NCI-H1105 treated with DMSO at 0.1 percent for 48 hours (cell line): ENCODE measurements around the gene ZSCAN25.
"Not testable (repeated sequence)": the region's sequence is repeated elsewhere in the genome, so short reads cannot be mapped to it uniquely, and the experiment has no call there.

Experiments
- DNase-seq: peaks from one replicate; lab custom pipeline; 2025; lab: John Stamatoyannopoulos, UW

Gene ZSCAN25

DNA sequence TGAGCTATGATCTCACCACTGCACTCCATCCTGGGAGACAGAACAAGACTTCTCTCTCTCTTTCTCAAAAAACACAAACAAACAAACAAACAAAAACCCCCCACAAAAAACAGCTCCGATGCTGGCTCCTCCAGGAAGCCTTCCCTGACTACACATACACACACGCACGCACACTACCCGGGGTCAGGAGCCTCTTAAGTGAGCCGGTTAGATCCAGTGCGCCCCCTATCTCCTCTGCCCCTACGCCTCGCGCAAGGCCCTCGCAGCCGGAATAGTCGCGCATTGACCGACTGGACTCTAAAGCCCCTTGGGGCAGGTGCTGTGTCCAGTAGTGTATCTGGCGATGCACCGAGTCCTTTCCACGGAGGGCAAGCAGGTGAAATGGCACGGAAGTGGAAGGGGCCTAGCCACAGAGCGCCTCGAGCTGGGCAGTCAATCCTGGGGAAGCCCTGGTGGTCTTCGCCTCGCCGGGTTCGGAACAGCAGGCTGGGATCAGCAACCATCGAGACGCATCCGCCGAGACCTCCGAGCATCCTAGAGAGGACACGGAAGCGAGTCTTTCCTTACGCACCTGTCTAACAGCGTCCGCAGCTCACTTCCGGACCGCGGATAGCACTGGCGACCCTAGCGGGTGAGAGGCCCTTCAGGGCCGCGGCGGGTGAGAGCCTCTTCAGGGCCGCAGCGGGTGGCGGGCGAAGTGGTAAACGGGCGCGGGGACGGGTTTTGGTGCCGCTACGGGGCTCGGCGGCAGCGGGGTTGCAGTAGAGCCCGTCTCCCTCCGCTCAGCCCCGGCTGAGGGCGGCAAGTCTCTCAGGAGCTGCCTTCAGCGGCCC, at the start of gene ZSCAN25:
TSS of gene ZSCAN25 (plus strand) at position 588 of the 833 bp plus-strand sequence. CDS start 2,661 bp downstream, outside the sequence.
- DNase-seq = peak; percentile 90

DNA sequence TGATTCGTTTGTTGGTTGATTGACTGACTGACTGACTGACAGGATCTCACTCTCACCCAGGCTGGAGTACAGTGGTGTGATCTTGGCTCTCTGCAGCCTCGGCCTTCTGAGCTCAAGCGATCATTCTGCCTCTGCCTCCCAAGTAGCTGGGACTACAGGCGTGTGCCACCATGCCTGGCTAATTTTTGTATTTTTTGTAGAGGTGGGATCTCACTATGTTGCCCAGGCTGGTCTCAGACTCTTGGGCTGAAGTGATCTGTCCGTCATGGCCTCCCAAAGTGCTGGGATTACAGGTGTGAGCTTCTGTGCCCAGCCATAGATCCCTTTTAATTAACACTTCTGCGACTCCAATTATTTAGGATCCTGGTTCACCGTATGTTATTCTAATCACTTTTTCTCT, 48.0 kb upstream of the ZSCAN25 start:
- not testable (repeated sequence) for DNase-seq

DNA sequence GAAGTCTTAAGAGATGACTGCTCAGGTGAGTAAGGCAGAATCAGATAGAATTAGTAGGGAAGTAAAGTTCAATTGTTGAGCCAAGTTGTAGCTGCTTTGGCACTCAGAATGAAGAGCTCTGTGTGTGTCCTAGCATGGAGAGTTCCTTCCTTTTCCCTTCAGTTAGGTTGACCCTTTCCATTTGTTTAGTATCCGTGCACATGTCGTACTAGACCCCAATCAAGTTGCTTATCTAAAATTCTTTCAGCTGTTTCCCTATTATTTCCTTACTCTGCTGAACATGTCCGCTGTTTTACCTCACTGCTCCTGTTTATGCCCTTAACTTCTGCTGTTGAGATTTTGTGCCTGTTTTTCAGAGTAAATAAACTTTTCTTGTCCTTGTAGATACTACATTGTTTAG, 45.0 kb upstream of the ZSCAN25 start:
- DNase-seq = no peak

DNA sequence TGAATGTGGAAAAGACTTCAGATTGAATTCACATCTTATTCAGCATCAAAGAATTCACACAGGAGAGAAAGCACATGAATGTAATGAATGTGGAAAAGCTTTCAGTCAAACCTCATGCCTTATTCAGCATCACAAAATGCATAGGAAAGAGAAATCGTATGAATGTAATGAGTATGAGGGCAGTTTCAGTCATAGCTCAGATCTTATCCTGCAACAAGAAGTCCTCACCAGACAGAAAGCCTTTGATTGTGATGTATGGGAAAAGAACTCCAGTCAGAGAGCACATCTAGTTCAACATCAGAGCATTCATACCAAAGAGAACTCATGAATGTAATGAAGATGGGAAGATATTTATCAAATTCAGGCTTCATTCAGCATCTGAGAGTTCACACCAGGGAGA, 43.5 kb upstream of the ZSCAN25 start:
- DNase-seq = no peak

DNA sequence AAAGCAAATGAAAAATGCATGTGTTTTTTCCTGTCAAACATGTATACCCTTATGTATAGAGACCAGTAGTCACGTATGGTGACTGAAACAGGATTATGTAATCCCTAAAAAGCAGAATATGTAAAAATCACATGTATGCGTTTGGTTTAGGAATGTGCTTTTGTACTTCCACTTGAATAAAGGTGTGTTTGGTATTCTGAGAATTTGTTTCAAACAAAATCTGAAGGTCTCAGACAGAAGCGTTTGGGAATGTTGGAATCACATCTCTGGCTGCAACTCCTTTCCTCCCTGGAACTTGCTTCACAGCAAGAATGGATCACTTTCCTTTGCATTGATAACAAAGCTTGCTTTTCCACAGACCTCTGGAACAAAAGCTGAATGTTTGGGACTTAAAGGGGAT, 40.5 kb upstream of the ZSCAN25 start:
- DNase-seq = no peak

DNA sequence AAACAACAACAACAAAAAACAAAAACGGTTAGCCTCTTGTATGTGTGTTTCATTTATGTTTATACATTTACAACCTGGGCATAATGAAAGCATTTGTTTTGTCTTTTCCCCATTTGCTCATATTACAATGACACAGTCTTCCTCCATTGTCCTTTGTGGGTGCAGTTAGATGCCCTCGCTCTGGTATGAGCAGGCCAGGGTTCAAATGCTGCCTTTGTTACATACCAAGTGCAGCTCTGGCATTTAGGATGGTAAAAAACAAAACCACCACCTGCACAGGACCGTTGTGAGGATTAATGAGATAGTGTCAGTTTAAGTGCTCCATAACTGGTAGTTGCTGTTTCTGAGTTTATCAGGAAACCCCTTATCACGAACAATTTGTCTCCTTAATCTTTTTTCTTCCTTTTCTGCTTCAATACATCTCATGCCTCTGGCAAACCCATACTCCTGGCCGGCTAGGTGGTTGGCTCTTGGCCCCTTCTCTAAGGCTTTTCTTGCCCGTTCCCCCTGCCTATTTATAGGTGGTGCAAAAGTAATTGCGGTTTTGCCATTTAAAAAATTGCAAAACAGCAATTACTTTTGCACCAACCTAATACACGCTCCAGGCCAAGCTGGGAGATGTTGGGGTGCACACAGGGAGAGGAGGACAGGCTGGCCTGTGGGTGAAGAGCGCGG, 37.3 kb upstream of the ZSCAN25 start:
- DNase-seq = no peak

DNA sequence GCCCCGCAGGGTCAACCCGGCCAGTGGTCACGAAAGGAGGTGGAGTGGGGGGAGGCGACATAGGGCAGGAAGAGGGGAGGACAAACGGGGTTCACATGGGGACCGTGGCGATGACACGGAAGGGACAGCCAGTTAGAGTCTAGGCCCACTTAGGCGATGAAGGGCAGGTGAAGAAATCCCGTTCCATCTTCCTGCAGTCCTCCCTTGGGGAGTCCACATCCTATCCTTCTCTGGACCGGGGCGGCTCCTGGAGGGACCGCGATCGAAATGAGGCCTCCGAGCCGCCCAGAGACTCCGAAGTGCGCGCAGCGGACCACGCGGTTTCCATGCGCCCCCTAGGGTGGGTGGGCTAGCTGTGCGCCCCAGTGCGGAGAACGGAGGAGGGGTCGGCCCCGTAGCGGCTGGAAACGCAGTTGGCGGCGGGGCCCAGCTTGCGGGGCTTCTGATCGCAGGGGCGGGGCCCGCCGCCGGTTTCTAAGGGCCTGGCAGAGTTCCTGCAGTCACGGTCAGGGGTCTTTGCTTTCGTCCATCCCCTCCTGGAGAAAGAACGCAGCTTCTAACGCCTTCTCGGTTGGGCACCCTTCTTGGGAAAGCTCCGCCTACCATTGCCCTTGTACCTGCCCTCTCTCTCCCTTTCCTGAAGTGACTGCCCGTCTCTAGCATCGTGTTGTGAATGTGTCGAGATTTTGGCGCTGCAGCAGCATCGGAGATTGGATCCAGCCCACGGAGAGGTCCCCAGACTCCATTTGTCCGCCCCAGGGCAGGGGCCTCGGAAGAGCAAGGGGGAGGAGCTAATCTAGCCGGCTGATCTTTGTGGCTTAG, 36.6 kb upstream of the ZSCAN25 start:
- peak; percentile 67 for DNase-seq

DNA sequence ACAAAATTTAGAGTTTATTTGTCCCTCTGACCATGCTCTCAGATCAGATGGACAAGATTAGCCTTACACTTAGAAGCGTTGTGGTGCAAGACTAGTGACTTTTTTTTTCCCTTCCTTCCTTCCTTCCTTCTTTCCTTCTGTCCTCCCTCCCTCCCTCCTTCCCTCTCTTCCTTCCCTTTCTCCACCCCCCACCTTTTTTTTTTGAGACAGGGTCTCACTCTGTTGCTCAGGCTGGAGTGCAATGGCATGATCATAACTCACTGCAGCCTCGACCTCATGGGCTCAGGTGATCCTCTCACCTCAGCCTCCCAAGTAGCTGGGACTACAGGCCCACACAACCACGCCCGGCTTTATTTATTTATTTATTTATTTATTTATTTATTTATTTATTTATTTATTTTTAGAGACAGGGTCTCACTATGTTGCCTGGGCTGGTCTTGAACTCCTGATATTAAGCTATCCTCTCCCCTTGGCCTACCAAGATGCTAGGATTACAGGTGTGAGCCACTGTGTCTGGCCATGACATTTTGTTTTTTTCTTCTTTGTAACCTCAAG, 35.9 kb upstream of the ZSCAN25 start:
- DNase-seq = not testable (repeated sequence)

DNA sequence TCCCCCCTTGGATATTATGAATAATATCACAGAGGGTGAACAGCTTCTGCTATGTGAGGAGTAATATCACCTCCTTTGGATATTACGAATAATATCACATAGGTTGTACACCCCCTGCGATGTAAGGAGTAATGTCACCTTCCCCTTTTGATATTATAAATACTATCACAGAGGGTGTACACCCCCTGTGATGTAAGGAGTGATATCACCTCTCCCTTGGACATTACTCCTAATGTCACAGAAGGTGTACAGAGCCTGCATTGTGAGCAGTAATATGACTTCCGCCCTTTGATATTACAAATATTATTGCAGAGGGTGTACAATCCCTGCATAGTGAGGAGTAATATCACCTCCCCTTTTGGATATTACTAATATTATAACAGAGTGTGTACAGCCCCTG, 27.9 kb upstream of the ZSCAN25 start:
- no peak for DNase-seq

DNA sequence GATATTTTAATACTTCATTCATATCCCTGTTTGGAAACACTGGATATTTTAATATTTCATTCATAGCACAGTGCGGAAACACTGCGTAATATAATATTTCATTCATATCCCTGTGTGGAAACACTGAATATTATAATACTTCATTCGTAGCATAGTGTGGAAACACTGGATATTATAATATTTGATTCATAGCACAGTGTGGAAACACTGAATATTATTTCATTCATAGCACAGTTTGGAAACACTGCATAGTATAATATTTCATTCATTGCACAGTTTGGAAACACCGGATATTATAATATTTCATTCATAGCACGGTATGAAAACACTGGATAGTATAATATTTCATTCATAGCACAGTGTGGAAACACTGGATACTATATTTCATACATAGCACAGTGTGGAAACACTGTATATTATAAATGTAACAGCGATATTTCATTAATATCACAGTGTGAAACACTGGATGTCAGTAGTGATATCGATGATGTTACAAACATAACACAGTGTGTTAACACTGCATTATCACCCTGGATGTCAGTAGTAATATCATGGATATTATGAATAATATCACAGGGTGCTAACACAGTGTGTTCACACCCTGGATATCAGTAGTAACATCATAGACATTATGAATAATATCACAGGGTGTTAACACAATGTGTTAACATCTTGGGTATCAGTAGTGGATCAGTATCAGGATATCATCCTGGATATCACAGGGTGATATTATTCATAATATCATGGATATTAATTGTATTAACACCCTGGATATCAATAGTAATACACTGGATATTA, 21.6 kb upstream of the ZSCAN25 start:
- no peak for DNase-seq

DNA sequence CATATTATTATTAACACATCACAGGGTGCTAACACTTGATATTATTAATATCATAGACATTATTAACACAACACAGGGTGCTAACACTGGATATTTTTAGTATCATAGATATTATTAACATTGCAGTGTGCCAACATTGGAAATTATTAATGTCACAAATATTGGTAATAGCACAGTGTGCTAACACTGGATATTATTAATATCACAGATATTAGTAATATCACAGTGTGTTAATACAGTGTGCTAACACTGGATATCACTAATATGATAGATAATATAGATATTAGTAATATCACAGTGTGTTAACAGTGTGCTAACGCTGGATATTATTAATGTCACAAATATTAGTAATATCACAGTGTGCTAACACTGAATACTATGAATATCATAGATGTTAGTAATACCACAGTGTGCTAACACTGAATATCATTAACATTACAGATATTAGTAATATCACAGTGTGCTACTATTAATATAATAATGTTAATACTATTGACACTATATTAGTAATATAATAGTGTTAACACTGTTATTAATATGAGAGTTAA, 20.3 kb upstream of the ZSCAN25 start:
- no peak for DNase-seq

DNA sequence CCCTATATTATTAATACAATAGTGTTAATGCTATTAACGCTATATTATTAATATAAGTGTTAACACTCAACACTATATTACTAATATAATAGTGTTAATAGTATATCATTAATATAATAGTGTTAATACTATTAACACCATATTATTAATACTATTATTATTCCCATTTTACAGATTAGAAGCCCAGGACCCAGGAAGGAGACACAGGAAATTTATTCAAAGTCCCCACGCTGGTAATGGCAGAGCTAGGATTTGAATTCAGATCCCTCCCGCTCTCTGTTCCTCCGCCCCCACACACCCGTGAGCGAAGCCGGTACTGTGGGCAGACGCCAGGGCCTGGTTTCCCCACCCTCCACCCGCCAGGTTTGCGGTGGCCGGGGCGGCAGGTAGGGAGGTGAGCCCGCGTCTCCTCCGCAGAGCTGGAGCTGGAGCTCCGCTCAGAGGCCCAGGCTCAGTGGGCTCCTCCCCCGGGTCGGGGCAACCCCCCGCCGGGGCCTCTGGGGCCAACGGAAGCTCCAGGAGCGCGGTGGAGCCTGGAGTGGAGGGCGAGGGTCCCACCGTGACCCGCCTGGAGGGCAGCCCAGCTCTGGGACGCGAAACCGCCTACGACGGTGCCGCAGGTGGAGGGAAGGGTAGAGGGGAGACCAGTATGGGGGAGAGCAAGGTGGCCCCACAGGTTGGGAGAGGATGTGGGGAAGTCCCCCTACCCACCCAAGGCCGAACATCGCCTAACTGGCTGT, 18.8 kb upstream of the ZSCAN25 start, which contains the start of gene TMEM225B:
TSS of gene TMEM225B (plus strand) at position 506 of the 740 bp plus-strand sequence. CDS start 6,122 bp downstream, outside the sequence.
- no peak for DNase-seq

DNA sequence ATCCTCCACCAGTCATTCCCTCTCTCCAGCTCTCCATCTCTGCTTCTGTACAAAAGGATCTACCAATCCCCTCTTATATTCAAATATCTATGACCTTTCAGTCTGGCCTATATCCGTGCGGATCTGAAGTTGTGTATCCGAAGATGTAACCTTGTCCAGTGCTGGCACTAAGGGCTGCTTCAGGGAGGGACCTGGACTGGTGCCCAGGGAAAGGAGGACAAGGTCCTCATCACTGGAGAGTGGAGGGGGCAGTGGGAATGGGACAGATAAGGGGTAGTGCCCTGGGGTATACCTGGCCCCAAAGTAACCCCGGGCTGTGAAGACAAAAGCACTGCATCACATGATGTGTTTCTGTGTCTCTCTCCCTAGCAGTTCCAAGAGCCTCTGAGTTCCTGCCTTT, 16.9 kb upstream of the ZSCAN25 start:
- no peak for DNase-seq

DNA sequence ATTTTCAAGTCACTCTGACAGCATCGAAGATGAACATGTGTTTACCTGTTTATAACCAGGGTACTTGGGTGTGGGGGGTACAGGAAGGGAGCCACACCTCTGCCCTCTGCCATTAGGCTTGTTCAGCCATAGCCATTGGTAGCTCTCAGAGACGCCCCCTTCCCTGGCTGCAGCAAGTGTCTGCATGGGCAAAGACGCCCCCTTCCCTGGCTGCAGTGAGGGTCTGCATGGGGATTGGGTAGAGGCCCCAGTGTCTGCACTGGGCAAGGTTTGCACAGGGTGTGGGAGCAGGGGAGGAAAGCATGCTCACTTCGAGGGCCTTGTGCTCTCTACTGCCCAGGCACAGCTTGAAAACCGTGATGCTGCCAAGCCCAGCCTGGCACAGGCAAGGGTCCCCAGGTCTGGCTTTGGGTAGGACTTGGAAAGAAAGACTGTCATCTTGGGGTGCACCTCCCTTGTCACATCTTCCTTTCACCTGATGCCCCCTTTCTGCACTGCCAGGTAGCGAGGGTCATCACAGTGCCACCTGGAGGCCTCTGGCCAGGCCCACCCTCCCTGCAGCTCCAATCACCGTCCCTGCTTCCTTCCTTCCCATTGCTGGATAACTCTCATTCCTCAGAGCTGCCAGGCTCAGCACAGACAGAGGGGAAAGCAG, 15.0 kb upstream of the ZSCAN25 start:
- DNase-seq = no peak

DNA sequence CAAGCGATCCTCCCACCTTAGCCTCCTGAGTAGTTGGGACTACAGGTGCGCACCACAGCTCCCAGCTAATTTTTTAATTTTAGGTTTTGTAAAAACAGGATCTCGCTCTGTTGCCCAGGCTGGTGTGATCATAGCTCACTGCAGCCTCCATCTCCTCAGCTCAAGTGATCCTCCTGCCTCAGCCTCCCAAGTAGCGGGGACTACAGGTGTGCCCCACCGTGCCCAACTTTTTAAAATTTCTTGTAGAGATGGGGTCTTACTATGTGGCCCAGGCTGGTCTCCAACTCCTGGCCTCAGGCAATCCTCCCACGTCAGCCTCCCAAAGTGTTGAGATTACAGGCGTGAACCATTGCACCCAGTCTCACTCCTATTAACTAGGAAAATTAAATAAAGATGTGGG, 11.2 kb upstream of the ZSCAN25 start:
- DNase-seq = no peak

DNA sequence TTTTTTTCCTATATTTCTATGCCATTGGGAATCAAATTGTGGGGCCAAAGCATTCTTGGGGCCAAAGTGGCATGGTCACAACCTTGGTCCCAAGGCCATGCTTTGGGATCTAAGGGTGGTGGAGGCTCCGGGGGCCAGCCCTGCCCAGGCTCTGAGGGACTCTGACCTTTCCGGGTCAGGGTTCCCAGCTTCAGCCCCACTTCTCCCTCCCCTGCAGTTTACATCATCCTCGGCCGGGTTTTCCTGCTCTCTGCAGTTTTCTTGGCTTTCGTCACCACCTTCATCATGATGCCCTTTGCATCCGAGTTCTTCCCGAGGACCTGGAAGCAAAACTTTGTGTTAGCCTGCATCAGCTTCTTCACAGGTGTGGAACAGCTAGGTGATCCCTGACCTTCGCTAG, 10.2 kb upstream of the ZSCAN25 start:
- DNase-seq = no peak

DNA sequence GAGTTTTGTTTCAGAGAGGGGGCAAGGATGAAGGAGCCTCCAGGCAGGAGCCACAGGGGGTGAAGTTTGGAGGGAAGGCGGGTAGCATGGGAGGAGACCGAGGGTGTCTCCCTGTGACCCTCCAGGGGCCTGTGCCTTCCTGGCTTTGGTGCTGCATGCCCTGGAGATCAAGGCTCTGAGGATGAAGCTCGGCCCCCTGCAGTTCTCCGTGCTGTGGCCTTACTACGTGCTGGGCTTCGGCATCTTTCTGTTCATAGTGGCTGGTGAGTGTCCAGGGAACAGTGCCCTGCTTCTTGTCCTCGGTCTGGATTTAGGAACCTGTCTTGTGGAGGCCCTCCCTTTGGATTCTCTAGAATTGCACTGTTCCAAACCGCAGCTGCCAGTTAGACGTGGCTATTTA, 9.2 kb upstream of the ZSCAN25 start:
- DNase-seq = no peak

DNA sequence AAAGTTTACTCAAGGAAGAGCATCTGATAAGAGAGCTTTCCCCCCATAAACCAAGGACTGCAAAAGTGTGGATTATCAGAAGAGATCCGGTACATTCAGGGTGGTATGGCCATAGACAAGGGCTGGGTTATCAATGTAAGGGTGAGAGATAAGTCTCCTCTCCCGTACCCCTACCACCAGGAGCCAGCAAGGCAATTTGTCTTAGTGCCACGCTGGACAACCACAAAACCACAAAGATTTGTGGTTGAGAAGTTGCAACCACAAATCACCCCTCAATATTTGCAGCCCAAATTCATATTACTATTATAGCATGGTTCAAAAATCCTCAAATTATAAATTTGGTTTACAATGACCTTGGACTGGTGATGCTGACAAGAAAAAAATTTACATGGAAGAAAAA, 2.3 kb upstream of the ZSCAN25 start:
- no peak for DNase-seq

DNA sequence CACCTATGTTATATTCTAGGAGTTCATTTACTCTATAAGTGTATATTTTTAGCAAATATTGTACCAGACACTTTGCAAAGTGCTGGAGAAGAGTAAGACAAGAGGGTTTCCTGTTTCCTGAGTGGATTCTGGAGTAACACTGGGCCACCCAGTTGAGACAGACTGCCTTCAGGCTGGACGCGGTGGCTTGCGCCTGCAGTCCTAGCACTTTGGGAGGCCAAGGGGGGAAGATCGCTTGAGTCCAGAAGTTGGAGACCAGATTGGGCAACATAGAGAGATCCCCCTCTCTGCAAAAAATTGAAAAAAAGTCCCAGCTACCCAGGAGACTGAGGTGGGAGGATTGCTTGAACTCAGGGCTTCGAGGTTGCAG, 772 bp upstream of the ZSCAN25 start:
- no peak for DNase-seq
